ENCODE results near the gene COL13A1. TPM values are rescaled to one million over a fixed set of nuclear protein-coding genes. Genes with fewer than 3 reads are reported as not detected.

Gene COL13A1
- polyA plus RNA-seq, 1 of the 3 experiments (the other 2 are of a cell fraction) = 26.7 TPM

GRCh38 chr10:69835233-69835632, 33.5 kb downstream of the COL13A1 start (continued):
- TF ChIP-seq REST (IDR thresholded peaks at IDR 0.05; ENCODE audit: low read depth, low read length) (no peak), EP300 (IDR thresholded peaks at IDR 0.05; ENCODE audit: borderline replicate concordance in 1 of 2, low read depth in 1 of 2, low read length in 1 of 2) (no peak), IRF3 (IDR thresholded peaks at IDR 0.05; ENCODE audit: low read depth, low read length) (no peak), RFX5 (IDR thresholded peaks at IDR 0.05; ENCODE audit: low read length) (no peak), CHD2 (IDR thresholded peaks at IDR 0.05; ENCODE audit: low read length, partially characterized antibody) (no peak)

DNA sequence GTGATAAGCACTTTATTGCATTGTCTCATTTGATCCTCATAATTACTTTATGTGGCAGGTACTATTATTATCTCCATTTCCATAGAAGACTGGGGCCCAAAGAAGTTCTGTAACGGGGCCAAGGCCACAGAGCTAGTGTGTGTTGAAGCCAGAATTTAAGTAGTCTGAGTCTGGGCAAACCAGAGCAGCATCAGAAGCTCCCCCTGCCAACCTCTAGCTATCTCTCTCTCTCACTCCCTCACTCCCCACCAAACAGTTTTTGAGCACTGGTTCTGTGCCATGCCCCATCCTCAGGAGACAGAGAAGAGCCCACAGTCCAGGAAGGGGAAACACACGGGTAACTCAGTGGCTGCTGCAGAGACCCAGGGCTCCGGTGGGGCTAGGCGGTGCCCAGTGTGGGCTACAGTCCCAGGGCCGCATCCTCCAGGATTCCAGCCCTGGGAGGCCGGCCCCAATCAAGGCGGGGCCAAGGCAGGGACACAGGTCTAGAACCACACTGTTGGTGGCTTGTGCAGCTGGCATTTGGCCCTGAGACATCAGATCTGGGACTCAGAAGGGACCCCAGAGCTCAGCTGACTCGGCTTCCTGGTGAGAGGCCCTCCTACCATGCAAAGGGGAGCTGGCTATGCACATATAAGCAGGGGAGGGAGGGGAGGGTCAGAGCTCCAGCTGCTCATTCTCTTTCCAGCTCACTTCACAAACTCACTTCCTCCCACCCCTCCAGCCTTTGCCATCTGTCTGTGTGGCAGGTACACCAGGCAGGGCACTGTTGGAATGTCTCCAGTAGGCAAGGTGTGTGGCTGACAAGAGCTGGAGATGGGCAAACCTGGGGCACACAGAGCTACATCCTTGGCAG, 34.4 kb downstream of the COL13A1 start:
- ChIA-PET CTCF (interaction anchor here (0.5 to 2.0 kb wide), 7 partner anchors 15 to 119 kb away, joined by 3 to 7 read pairs (median 3); no protein-coding TSS in a partner anchor), POLR2A (interaction anchor here (0.9 kb wide), 1 partner anchor 310 kb away, joined by 3 read pairs; the partner anchor contains the start of gene TYSND1)
- peak; percentile 41 for DNase-seq
- Histone ChIP-seq H2AFZ (ENCODE audit: low read depth) (no peak overlapping the region), H3K27ac (ENCODE audit: low read depth in 2 of 2, low read length in 1 of 2) (no peak overlapping the region), H3K36me3 (replicated peaks in 1 of 2; ENCODE audit: control insufficient read depth in 1 of 2, insufficient read depth in 2 of 2, low read length in 1 of 2) (no peaks in the 10 kb centered on the region), H3K4me2 (no peak overlapping the region), H3K9me2 (no peaks in the 10 kb centered on the region), H3K9ac (no peak overlapping the region), H3K9me3 (no peaks in the 10 kb centered on the region), H3K4me3 (ENCODE audit: low read depth in 2 of 2, low read length in 1 of 2) (no peak overlapping the region), H4K20me1 (ENCODE audit: insufficient read depth) (no peaks in the 10 kb centered on the region), H3F3A (replicated peaks; ENCODE audit: insufficient read depth) (peaks cover 4% of the 10 kb centered on the region), H3K79me2 (ENCODE audit: insufficient read depth) (peaks cover 7% of the 10 kb centered on the region; the same call in 1 of the 2 replicates), H3K4me1 (ENCODE audit: control insufficient read depth in 1 of 2, insufficient read depth in 2 of 2, low read depth in 1 of 2, low read length in 1 of 2) (peaks cover 18 to 29% of the 10 kb centered on the region in 2 experiments; a peak in 3 of 4 replicates), H3K27me3 (ENCODE audit: insufficient read depth) (no peaks in the 10 kb centered on the region)
- 84% methylated on average over 6 of the region's 8 CpGs for WGBS (ENCODE audit: low lambda C conversion rate)
- TF ChIP-seq ELF1 (IDR thresholded peaks at IDR 0.05) = no peak
- TF ChIP-seq POLR2AphosphoS5 (IDR thresholded peaks at IDR 0.05; ENCODE audit: low read depth, low read length) = no peak
- no peak for TF ChIP-seq PBX3 (IDR thresholded peaks at IDR 0.05)
- TF ChIP-seq, protein P1, sequence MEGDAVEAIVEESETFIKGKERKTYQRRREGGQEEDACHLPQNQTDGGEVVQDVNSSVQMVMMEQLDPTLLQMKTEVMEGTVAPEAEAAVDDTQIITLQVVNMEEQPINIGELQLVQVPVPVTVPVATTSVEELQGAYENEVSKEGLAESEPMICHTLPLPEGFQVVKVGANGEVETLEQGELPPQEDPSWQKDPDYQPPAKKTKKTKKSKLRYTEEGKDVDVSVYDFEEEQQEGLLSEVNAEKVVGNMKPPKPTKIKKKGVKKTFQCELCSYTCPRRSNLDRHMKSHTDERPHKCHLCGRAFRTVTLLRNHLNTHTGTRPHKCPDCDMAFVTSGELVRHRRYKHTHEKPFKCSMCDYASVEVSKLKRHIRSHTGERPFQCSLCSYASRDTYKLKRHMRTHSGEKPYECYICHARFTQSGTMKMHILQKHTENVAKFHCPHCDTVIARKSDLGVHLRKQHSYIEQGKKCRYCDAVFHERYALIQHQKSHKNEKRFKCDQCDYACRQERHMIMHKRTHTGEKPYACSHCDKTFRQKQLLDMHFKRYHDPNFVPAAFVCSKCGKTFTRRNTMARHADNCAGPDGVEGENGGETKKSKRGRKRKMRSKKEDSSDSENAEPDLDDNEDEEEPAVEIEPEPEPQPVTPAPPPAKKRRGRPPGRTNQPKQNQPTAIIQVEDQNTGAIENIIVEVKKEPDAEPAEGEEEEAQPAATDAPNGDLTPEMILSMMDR (IDR thresholded peaks at IDR 0.05) = no peak
- TF ChIP-seq REST (IDR thresholded peaks at IDR 0.05; ENCODE audit: low read depth, low read length) = no peak
- no peak for TF ChIP-seq TAF1 (IDR thresholded peaks at IDR 0.05; ENCODE audit: borderline replicate concordance, low read depth, low read length)
- no peak for TF ChIP-seq FOXJ3 (CRISPR knock-in tag; IDR thresholded peaks at IDR 0.05)
- no peak for TF ChIP-seq IRF3 (IDR thresholded peaks at IDR 0.05; ENCODE audit: low read depth, low read length)
- TF ChIP-seq SIN3A (IDR thresholded peaks at IDR 0.05; ENCODE audit: borderline replicate concordance, low read depth, low read length) = no peak
- TF ChIP-seq, protein P2, sequence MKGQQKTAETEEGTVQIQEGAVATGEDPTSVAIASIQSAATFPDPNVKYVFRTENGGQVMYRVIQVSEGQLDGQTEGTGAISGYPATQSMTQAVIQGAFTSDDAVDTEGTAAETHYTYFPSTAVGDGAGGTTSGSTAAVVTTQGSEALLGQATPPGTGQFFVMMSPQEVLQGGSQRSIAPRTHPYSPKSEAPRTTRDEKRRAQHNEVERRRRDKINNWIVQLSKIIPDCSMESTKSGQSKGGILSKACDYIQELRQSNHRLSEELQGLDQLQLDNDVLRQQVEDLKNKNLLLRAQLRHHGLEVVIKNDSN (IDR thresholded peaks at IDR 0.05; ENCODE audit: borderline replicate concordance, low read depth) = no peak

Measured in SK-N-SH (cell line).